Natural killer cell treated with Interleukin-12 subunit alpha and Interleukin-12 subunit beta and Interleukin-15 and Interleukin-18, amount 100 ng/mL, for 72 hours (primary cell): Measurements from ENCODE around the gene HHIP. TPM values are rescaled to one million over a fixed set of nuclear protein-coding genes. Genes with fewer than 3 reads are reported as not detected.
A peak's percentile ranks its signal among the peaks of the same experiment; 100 is the strongest.

ENCODE experiments used
- ATAC-seq, 2 donors: fragments of 150-1000 bp; cut with Tn5 transposase in 1 of 2; sonication (Bioruptor Pico), chemical (Tn5 transposase) in 1 of 2; 2 replicates each; pipeline ENCODE4 v1.10.0; 2021
- DNase-seq: peaks from one replicate; pipeline ENCODE4 v3.0.0; 2022; ENCODE audit warnings: low spot score
- H3K27ac Mint-ChIP-seq, 2 donors: 1 replicate in 1 of 2; 2 replicates in 1 of 2; pipeline ENCODE4 v1.8.0; 2022; ENCODE audit warnings: mixed read lengths in 2 of 2, mild to moderate bottlenecking in 1 of 2, moderate library complexity in 1 of 2
- H3K27me3 Mint-ChIP-seq, 2 donors: 1 replicate in 1 of 2; 2 replicates in 1 of 2; pipeline ENCODE4 v1.8.0; 2022; ENCODE audit warnings: mixed read lengths in 2 of 2
- H3K36me3 Mint-ChIP-seq: one replicate; pipeline ENCODE4 v1.8.0; 2022; ENCODE audit warnings: mixed read lengths
- H3K4me1 Mint-ChIP-seq, 2 donors: 1 replicate in 1 of 2; 2 replicates in 1 of 2; pipeline ENCODE4 v1.8.0; 2022; ENCODE audit warnings: low read depth in 2 of 2, mixed read lengths in 2 of 2, mild to moderate bottlenecking in 1 of 2
- H3K4me3 Mint-ChIP-seq: one replicate; pipeline ENCODE4 v1.8.0; 2022; ENCODE audit warnings: mixed read lengths
- H3K9me3 Mint-ChIP-seq: 2 replicates; pipeline ENCODE4 v1.8.0; 2022; ENCODE audit warnings: mixed read lengths
- total RNA-seq, 2 donors: library from RNA; stranded (reverse); gene quantifications; one replicate each; pipeline ENCODE4 v1.2.3, GENCODE V29; 2022

The HHIP gene
- total RNA-seq = not detected

DNA sequence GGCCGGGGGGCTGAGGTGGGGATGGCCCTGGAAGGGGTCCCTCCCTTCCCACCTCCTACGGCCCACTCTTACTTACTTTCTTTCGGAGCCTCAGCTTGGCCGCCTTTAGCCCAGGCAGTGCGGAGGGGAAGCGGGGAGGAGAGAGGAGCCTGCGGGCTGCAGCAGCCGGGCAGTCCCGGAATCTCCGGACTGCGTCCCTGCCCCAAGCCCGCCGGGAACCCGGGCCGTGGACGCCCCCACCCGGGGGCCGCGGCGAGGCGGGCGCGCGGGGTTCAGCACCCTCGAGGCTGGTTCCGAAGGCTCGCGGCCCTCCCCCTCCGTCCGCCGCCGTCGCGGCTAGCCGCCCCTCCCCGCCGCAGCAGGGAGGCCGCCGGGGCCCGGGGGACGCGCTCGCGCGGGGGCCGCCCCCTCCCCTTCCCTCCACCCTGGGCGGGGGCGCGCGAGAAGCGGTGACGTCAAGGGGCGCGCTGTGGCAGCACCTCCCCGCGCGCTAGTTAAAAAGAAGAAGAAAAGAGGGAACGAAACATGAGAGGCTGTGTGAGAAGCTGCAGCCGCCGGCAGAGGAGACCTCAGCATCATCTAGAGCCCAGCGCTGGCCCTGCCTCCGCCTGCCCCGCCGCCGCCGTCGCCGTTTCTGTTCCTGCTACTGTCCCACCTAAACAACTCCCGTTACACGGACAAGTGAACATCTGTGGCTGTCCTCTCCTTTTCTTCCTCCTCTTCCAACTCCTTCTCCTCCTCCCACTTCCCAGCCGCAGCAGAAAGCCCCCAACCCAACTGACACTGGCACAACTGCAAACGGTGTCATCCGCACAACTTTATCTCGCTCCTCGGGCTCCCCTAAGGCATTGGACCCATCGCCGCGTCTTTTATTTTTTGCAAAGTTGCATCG is at the start of gene HHIP:
Gene HHIP, plus strand, starts transcription at position 526 of the 892 bp plus-strand sequence. CDS start 520 bp downstream, outside the sequence.
- Mint-ChIP-seq H3K36me3 (no peaks in the 10 kb centered on the region), H3K27ac (no peak within 1 kb of the TSS), H3K4me3 (peak within 1 kb of the TSS; percentile 76), H3K27me3 (peaks cover 25 to 41% of the 10 kb centered on the region in 2 donors), H3K4me1 (peaks cover 15 to 24% of the 10 kb centered on the region in 2 donors), H3K9me3 (no peaks in the 10 kb centered on the region)
- DNase-seq (no peak), ATAC-seq (peak; percentile 38 to 69)

GRCh38 chr4:144597171-144597570 is 48.8 kb upstream of the HHIP start:
- ATAC-seq (no peak), DNase-seq (no peak)
- Mint-ChIP-seq H3K4me3 (no peak overlapping the region), H3K36me3 (no peaks in the 10 kb centered on the region), H3K27ac (no peak overlapping the region), H3K27me3 (peaks cover 5 to 11% of the 10 kb centered on the region in 2 donors), H3K9me3 (peaks cover 6% of the 10 kb centered on the region), H3K4me1 (no peaks in the 10 kb centered on the region)

DNA sequence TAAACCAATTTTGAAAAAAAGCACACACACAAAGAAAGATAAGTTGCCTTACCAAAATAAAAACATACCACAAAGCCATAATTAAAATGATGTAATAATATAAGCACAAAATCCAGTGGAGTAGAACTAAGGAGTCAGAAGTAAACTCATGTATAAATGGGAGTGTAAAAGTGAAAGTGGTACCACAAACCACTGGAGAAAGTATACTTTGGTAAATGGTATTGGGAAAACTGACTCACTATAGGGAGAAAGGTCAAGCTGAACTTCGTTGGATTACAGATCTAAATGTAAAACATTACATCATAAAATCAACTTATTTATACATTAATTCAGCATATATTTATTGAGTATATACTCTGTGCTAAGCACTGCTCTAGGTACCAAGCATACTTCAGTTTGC is 46.3 kb upstream of the HHIP start:
- DNase-seq (no peak), ATAC-seq (no peak)
- no peaks in the 10 kb centered on the region for H3K27me3 Mint-ChIP-seq
- H3K4me3 Mint-ChIP-seq = no peak overlapping the region
- no peaks in the 10 kb centered on the region for H3K9me3 Mint-ChIP-seq
- H3K4me1 Mint-ChIP-seq = no peaks in the 10 kb centered on the region
- no peaks in the 10 kb centered on the region for H3K36me3 Mint-ChIP-seq
- no peak overlapping the region for H3K27ac Mint-ChIP-seq

- no peak for ATAC-seq
- H3K9me3 Mint-ChIP-seq = peaks cover 7% of the 10 kb centered on the region
- no peak for DNase-seq
- H3K27me3 Mint-ChIP-seq = peaks cover 0 to 3% of the 10 kb centered on the region in 2 donors
- H3K4me3 Mint-ChIP-seq = no peak overlapping the region
- H3K4me1 Mint-ChIP-seq = no peaks in the 10 kb centered on the region
- no peak overlapping the region for H3K27ac Mint-ChIP-seq
- no peaks in the 10 kb centered on the region for H3K36me3 Mint-ChIP-seq
These were observed 34.1 kb upstream of the HHIP start for GRCh38 chr4:144611850-144612249.

GRCh38 chr4:144614850-144615585 is 30.9 kb upstream of the HHIP start:
- Mint-ChIP-seq H3K27ac (no peak overlapping the region), H3K27me3 (peaks cover 0 to 3% of the 10 kb centered on the region in 2 donors), H3K36me3 (no peaks in the 10 kb centered on the region), H3K4me3 (no peak overlapping the region), H3K9me3 (peaks cover 7% of the 10 kb centered on the region), H3K4me1 (no peaks in the 10 kb centered on the region)
- DNase-seq (no peak), ATAC-seq (no peak)

DNA sequence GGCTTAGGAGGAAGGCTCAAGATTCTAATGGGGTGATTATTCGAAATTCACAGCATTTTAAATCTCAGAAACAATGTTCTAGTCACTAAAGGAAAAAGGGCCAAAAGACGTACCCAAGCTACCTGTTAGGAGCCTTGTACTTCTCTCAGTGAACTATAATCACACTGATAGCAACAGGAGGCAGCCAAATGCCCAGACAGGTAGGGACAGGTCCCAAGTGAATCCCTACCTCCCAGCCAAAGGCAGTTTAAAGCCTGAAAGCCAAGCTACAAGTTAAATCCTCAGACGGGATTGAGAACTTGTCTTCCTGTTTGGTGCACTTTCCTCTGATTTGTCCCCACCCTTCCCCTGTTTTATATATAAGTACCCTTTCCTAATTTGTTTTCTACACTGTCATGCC is 24.3 kb upstream of the HHIP start:
- H3K36me3 Mint-ChIP-seq = no peaks in the 10 kb centered on the region
- no peak for DNase-seq
- no peaks in the 10 kb centered on the region for H3K27me3 Mint-ChIP-seq
- no peak overlapping the region for H3K4me3 Mint-ChIP-seq
- H3K9me3 Mint-ChIP-seq = peaks cover 4% of the 10 kb centered on the region
- H3K4me1 Mint-ChIP-seq = no peaks in the 10 kb centered on the region
- H3K27ac Mint-ChIP-seq = no peak overlapping the region
- no peak for ATAC-seq

- H3K27me3 Mint-ChIP-seq = no peaks in the 10 kb centered on the region
- no peaks in the 10 kb centered on the region for H3K36me3 Mint-ChIP-seq
- no peak overlapping the region for H3K27ac Mint-ChIP-seq
These were observed 18.3 kb upstream of the HHIP start for GRCh38 chr4:144627663-144628076.

GRCh38 chr4:144633215-144633614 is 12.7 kb upstream of the HHIP start:
- H3K4me1 Mint-ChIP-seq = no peaks in the 10 kb centered on the region
- DNase-seq (no peak), ATAC-seq (no peak)
- H3K4me3 Mint-ChIP-seq = no peak overlapping the region
- peaks cover 5 to 6% of the 10 kb centered on the region in 2 donors for H3K27me3 Mint-ChIP-seq
- H3K9me3 Mint-ChIP-seq = no peaks in the 10 kb centered on the region
- H3K36me3 Mint-ChIP-seq = no peaks in the 10 kb centered on the region
- no peak overlapping the region for H3K27ac Mint-ChIP-seq

More at GRCh38 chr4:144627663-144628076, 18.3 kb upstream of the HHIP start:
- no peak overlapping the region for H3K4me3 Mint-ChIP-seq
- no peak for DNase-seq
- H3K4me1 Mint-ChIP-seq = no peaks in the 10 kb centered on the region
- peaks cover 3% of the 10 kb centered on the region for H3K9me3 Mint-ChIP-seq
- ATAC-seq = no peak

- Mint-ChIP-seq H3K4me3 (no peak overlapping the region), H3K4me1 (no peaks in the 10 kb centered on the region), H3K27me3 (peaks cover 7 to 10% of the 10 kb centered on the region in 2 donors), H3K27ac (no peak overlapping the region), H3K9me3 (no peaks in the 10 kb centered on the region), H3K36me3 (no peaks in the 10 kb centered on the region)
- DNase-seq (no peak), ATAC-seq (no peak)
These were observed 10.8 kb upstream of the HHIP start for GRCh38 chr4:144634978-144635747.

GRCh38 chr4:144644368-144645101 is 1.4 kb upstream of the HHIP start:
- peaks cover 27 to 36% of the 10 kb centered on the region in 2 donors for H3K27me3 Mint-ChIP-seq
- no peaks in the 10 kb centered on the region for H3K36me3 Mint-ChIP-seq
- DNase-seq = no peak
- H3K9me3 Mint-ChIP-seq = no peaks in the 10 kb centered on the region
- H3K27ac Mint-ChIP-seq = no peak overlapping the region
- no peak for ATAC-seq
- peaks cover 15 to 24% of the 10 kb centered on the region in 2 donors for H3K4me1 Mint-ChIP-seq
- peak overlapping the region; percentile 15 for H3K4me3 Mint-ChIP-seq

- no peak for DNase-seq
- Mint-ChIP-seq H3K36me3 (no peaks in the 10 kb centered on the region), H3K4me1 (peaks cover 15 to 24% of the 10 kb centered on the region in 2 donors), H3K27me3 (peaks cover 25 to 41% of the 10 kb centered on the region in 2 donors), H3K27ac (no peak overlapping the region), H3K4me3 (no peak overlapping the region), H3K9me3 (no peaks in the 10 kb centered on the region)
- peak in 1 of 2 donors; percentile 33 for ATAC-seq
These were observed 790 bp upstream of the HHIP start for GRCh38 chr4:144645102-144645630.

- no peak for DNase-seq
- peaks cover 15 to 24% of the 10 kb centered on the region in 2 donors for H3K4me1 Mint-ChIP-seq
- no peaks in the 10 kb centered on the region for H3K9me3 Mint-ChIP-seq
- H3K27me3 Mint-ChIP-seq = peaks cover 22 to 34% of the 10 kb centered on the region in 2 donors
- H3K36me3 Mint-ChIP-seq = no peaks in the 10 kb centered on the region
- peak overlapping the region; percentile 76 for H3K4me3 Mint-ChIP-seq
- no peak overlapping the region for H3K27ac Mint-ChIP-seq
- peak; percentile 41 to 52 for ATAC-seq
These were observed 653 bp downstream of the HHIP start for GRCh38 chr4:144646523-144647094.
